Measurements from ENCODE around the gene VASH2. TPM values are rescaled to one million over a fixed set of nuclear protein-coding genes. Genes with fewer than 3 reads are reported as not detected.

VASH2 gene
- polyA plus RNA-seq, 1 donor from 2014 or later, result 65.2 TPM

DNA sequence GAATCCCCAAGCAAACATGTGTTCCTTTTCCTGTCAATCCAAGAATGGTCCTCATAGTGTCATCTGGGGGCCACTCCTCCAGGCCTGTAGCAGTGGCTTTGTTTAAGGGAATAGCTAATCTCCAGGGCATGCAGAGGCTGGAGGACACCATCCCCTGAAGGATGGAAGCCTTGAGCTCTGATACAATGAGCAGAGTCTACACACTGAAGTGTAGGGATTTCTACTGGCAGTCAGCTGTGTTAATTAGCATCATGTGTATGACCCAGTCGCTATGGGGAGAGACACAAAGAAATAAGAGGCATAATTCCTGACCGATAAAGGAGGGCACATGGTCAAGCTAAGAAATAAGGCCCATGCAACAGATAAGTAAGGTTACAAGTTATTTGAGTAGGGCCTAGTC lies 36.2 kb downstream of the VASH2 start:
- Histone ChIP-seq H2AFZ (ENCODE audit: low read depth, low read length) (no peak overlapping the region), H3K36me3 (ENCODE audit: insufficient read depth, low read length) (peaks cover 21% of the 10 kb centered on the region), H3K9me3 (ENCODE audit: low read length) (no peaks in the 10 kb centered on the region), H4K20me1 (ENCODE audit: insufficient read depth) (no peaks in the 10 kb centered on the region), H3K9me2 (ENCODE audit: insufficient read depth, low read length) (no peaks in the 10 kb centered on the region), H3K27ac (ENCODE audit: low read length) (no peak overlapping the region), H3K4me2 (ENCODE audit: low read length) (no peak overlapping the region), H3K27me3 (ENCODE audit: insufficient read depth, low read depth, low read length) (no peaks in the 10 kb centered on the region), H3K9ac (ENCODE audit: low read length) (no peak overlapping the region), H3F3A (ENCODE audit: insufficient read depth, low read length, poor library complexity, severe bottlenecking) (no peaks in the 10 kb centered on the region), H3K79me2 (replicated peaks; ENCODE audit: insufficient read depth, low read length) (no peaks in the 10 kb centered on the region), H3K4me3 (ENCODE audit: low read length) (no peak overlapping the region)
- no peak for TF ChIP-seq SMC3 (conservative IDR thresholded peaks at IDR 0.05; ENCODE audit: poor library complexity)
- no peak for TF ChIP-seq EZH2 (IDR thresholded peaks at IDR 0.05; ENCODE audit: borderline replicate concordance, insufficient read depth, low read length, poor library complexity, severe bottlenecking)
- TF ChIP-seq TAF1 (IDR thresholded peaks at IDR 0.05; ENCODE audit: low read depth), result no peak
- no peak for TF ChIP-seq POLR2AphosphoS5 (IDR thresholded peaks at IDR 0.05)
- no peak for TF ChIP-seq EP300 (conservative IDR thresholded peaks at IDR 0.05; ENCODE audit: poor library complexity, severe bottlenecking)
- TF ChIP-seq, protein P1, sequence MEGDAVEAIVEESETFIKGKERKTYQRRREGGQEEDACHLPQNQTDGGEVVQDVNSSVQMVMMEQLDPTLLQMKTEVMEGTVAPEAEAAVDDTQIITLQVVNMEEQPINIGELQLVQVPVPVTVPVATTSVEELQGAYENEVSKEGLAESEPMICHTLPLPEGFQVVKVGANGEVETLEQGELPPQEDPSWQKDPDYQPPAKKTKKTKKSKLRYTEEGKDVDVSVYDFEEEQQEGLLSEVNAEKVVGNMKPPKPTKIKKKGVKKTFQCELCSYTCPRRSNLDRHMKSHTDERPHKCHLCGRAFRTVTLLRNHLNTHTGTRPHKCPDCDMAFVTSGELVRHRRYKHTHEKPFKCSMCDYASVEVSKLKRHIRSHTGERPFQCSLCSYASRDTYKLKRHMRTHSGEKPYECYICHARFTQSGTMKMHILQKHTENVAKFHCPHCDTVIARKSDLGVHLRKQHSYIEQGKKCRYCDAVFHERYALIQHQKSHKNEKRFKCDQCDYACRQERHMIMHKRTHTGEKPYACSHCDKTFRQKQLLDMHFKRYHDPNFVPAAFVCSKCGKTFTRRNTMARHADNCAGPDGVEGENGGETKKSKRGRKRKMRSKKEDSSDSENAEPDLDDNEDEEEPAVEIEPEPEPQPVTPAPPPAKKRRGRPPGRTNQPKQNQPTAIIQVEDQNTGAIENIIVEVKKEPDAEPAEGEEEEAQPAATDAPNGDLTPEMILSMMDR (IDR thresholded peaks at IDR 0.05; ENCODE audit: poor library complexity, severe bottlenecking), result no peak
- TF ChIP-seq, protein P2, sequence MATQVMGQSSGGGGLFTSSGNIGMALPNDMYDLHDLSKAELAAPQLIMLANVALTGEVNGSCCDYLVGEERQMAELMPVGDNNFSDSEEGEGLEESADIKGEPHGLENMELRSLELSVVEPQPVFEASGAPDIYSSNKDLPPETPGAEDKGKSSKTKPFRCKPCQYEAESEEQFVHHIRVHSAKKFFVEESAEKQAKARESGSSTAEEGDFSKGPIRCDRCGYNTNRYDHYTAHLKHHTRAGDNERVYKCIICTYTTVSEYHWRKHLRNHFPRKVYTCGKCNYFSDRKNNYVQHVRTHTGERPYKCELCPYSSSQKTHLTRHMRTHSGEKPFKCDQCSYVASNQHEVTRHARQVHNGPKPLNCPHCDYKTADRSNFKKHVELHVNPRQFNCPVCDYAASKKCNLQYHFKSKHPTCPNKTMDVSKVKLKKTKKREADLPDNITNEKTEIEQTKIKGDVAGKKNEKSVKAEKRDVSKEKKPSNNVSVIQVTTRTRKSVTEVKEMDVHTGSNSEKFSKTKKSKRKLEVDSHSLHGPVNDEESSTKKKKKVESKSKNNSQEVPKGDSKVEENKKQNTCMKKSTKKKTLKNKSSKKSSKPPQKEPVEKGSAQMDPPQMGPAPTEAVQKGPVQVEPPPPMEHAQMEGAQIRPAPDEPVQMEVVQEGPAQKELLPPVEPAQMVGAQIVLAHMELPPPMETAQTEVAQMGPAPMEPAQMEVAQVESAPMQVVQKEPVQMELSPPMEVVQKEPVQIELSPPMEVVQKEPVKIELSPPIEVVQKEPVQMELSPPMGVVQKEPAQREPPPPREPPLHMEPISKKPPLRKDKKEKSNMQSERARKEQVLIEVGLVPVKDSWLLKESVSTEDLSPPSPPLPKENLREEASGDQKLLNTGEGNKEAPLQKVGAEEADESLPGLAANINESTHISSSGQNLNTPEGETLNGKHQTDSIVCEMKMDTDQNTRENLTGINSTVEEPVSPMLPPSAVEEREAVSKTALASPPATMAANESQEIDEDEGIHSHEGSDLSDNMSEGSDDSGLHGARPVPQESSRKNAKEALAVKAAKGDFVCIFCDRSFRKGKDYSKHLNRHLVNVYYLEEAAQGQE (IDR thresholded peaks at IDR 0.05; ENCODE audit: borderline replicate concordance), result no peak
- no peak for TF ChIP-seq RAD21 (conservative IDR thresholded peaks at IDR 0.05)
- TF ChIP-seq MXI1 (conservative IDR thresholded peaks at IDR 0.05; ENCODE audit: poor library complexity, severe bottlenecking), result no peak

DNA sequence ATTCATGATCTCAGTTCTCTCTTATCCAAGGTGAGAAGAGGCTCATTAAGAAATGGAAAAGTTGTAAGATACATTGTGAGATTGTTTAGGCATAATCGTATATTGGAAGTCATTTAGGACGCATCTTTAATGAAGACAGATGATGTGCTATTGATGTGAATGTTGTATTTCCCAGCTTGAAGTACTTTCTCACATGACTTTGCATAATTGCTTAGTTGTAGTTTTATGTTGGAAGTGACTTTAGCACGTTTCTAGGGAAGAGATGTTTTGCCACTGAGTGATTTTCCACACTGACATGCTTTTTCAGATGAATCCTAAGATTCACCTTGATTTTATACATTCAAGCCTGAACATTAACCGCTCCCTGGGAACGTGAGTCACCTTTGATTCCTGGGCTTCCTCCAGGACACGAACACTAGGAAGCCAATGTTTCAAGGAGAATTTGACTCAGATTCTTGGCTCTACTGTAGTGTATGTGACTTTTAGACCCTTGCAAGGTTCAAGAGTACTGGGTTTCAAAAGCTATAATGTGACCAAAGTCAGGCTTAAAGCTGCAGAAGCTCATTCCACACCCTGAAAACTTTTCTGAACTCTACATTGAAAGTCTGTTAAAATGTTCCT lies 37.5 kb downstream of the VASH2 start:
- Histone ChIP-seq H3K9ac (ENCODE audit: low read length) (no peak overlapping the region), H3F3A (ENCODE audit: insufficient read depth, low read length, poor library complexity, severe bottlenecking) (no peaks in the 10 kb centered on the region), H3K27ac (ENCODE audit: low read length) (no peak overlapping the region), H3K9me2 (ENCODE audit: insufficient read depth, low read length) (no peaks in the 10 kb centered on the region), H3K79me2 (replicated peaks; ENCODE audit: insufficient read depth, low read length) (no peaks in the 10 kb centered on the region), H4K20me1 (ENCODE audit: insufficient read depth) (no peaks in the 10 kb centered on the region), H3K27me3 (ENCODE audit: insufficient read depth, low read depth, low read length) (no peaks in the 10 kb centered on the region), H3K9me3 (ENCODE audit: low read length) (no peaks in the 10 kb centered on the region), H3K4me2 (ENCODE audit: low read length) (no peak overlapping the region), H3K36me3 (ENCODE audit: insufficient read depth, low read length) (peaks cover 25% of the 10 kb centered on the region), H2AFZ (ENCODE audit: low read depth, low read length) (no peak overlapping the region), H3K4me3 (ENCODE audit: low read length) (no peak overlapping the region)
- TF ChIP-seq RAD21 (conservative IDR thresholded peaks at IDR 0.05), result no peak
- TF ChIP-seq EP300 (conservative IDR thresholded peaks at IDR 0.05; ENCODE audit: poor library complexity, severe bottlenecking), result no peak
- no peak for TF ChIP-seq POLR2AphosphoS5 (IDR thresholded peaks at IDR 0.05)
- TF ChIP-seq MXI1 (conservative IDR thresholded peaks at IDR 0.05; ENCODE audit: poor library complexity, severe bottlenecking), result no peak
- TF ChIP-seq, protein P1 (IDR thresholded peaks at IDR 0.05; ENCODE audit: poor library complexity, severe bottlenecking), result no peak
- no peak for TF ChIP-seq TAF1 (IDR thresholded peaks at IDR 0.05; ENCODE audit: low read depth)
- TF ChIP-seq EZH2 (IDR thresholded peaks at IDR 0.05; ENCODE audit: borderline replicate concordance, insufficient read depth, low read length, poor library complexity, severe bottlenecking), result no peak
